Measurements from ENCODE around the gene KCNG2. TPM values are rescaled to one million over a fixed set of nuclear protein-coding genes. Genes with fewer than 3 reads are reported as not detected.
A peak's percentile ranks its signal among the peaks of the same experiment; 100 is the strongest.

The KCNG2 gene
- total and polyA plus RNA-seq, 2 experiments from 2014 or later, result 0.13 to 0.52 TPM

DNA sequence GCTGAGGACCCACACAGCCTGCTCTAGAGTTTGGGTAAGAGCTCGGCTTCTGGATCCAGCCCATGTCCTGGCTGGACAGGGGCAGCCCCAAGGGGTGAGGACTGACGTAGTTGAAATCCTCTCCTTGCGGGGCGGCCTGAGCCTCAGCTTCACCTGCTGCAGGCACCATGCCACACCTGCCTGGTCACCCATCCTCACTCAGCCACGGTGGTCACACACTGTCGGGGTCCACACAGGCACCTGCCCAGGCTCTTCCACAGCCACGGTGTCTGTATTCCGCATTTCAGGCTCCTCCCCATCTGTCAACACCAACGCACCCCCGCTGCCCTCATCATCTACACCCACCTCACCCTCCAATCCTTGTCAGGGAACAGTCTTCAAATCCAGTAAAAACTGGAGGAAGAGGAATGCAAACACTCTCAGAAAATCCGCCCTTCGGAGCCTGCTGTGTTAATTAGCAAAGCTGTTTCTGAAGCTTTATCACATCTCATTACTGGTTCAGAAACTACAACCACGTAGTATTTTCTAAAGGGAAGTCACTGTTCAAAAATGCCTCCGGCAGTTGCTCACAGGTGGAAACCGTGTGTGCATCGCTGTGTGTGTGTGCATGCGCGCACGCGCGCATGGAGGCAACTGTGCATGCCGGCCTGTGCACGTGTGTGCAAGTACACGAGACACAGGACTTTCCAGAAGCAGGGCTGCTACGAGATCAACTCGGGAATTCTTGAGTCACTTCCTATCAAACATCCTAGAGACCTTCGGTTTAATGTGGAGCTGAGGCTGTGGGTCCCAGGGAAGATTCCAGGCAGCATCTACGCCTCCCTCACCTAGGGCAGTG lies 115.5 kb downstream of the KCNG2 start:
- DNase-seq (ENCODE audit: low spot score), result no peak
- peaks cover 18% of the 10 kb centered on the region for H3K4me1 Mint-ChIP-seq

More for the DNA sequence above, 115.5 kb downstream of the KCNG2 start:
- no peak for ATAC-seq
- Mint-ChIP-seq H3K4me3 (peak overlapping the region; percentile 3; the same call in 1 of the 3 replicates), H3K36me3 (ENCODE audit: low read depth) (peaks cover 9% of the 10 kb centered on the region; the same call in 2 of the 3 replicates), H3K27ac (no peak overlapping the region), H3K9me3 (peaks cover 5% of the 10 kb centered on the region; the same call in 1 of the 3 replicates), H3K27me3 (ENCODE audit: insufficient read depth, low read depth, poor library complexity) (peaks cover 16% of the 10 kb centered on the region)
- no peaks in the 10 kb centered on the region for H3K36me3 ChIP-seq (ENCODE audit: insufficient read depth)
- no peak overlapping the region for H3K27ac ChIP-seq (ENCODE audit: low read depth)
- H3F3A ChIP-seq (replicated peaks; ENCODE audit: low read depth), result no peaks in the 10 kb centered on the region
- H3K79me2 ChIP-seq (replicated peaks; ENCODE audit: insufficient read depth), result no peaks in the 10 kb centered on the region
- no peak overlapping the region for H3K4me2 ChIP-seq
- H2AFZ ChIP-seq, result no peak overlapping the region
- H3K4me3 ChIP-seq, result no peak overlapping the region
- TF ChIP-seq, protein P1, sequence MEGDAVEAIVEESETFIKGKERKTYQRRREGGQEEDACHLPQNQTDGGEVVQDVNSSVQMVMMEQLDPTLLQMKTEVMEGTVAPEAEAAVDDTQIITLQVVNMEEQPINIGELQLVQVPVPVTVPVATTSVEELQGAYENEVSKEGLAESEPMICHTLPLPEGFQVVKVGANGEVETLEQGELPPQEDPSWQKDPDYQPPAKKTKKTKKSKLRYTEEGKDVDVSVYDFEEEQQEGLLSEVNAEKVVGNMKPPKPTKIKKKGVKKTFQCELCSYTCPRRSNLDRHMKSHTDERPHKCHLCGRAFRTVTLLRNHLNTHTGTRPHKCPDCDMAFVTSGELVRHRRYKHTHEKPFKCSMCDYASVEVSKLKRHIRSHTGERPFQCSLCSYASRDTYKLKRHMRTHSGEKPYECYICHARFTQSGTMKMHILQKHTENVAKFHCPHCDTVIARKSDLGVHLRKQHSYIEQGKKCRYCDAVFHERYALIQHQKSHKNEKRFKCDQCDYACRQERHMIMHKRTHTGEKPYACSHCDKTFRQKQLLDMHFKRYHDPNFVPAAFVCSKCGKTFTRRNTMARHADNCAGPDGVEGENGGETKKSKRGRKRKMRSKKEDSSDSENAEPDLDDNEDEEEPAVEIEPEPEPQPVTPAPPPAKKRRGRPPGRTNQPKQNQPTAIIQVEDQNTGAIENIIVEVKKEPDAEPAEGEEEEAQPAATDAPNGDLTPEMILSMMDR (conservative IDR thresholded peaks at IDR 0.05; ENCODE audit: low read depth in 2 of 2), result no peak
- TF ChIP-seq NANOG (IDR thresholded peaks at IDR 0.05; ENCODE audit: borderline replicate concordance), result no peak
- TF ChIP-seq, protein P2, sequence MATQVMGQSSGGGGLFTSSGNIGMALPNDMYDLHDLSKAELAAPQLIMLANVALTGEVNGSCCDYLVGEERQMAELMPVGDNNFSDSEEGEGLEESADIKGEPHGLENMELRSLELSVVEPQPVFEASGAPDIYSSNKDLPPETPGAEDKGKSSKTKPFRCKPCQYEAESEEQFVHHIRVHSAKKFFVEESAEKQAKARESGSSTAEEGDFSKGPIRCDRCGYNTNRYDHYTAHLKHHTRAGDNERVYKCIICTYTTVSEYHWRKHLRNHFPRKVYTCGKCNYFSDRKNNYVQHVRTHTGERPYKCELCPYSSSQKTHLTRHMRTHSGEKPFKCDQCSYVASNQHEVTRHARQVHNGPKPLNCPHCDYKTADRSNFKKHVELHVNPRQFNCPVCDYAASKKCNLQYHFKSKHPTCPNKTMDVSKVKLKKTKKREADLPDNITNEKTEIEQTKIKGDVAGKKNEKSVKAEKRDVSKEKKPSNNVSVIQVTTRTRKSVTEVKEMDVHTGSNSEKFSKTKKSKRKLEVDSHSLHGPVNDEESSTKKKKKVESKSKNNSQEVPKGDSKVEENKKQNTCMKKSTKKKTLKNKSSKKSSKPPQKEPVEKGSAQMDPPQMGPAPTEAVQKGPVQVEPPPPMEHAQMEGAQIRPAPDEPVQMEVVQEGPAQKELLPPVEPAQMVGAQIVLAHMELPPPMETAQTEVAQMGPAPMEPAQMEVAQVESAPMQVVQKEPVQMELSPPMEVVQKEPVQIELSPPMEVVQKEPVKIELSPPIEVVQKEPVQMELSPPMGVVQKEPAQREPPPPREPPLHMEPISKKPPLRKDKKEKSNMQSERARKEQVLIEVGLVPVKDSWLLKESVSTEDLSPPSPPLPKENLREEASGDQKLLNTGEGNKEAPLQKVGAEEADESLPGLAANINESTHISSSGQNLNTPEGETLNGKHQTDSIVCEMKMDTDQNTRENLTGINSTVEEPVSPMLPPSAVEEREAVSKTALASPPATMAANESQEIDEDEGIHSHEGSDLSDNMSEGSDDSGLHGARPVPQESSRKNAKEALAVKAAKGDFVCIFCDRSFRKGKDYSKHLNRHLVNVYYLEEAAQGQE (IDR thresholded peaks at IDR 0.05; ENCODE audit: unreplicated experiment), result no peak
- no peak for TF ChIP-seq ZNF114 (CRISPR knock-in tag; IDR thresholded peaks at IDR 0.05)
- TF ChIP-seq ZNF331 (CRISPR knock-in tag; IDR thresholded peaks at IDR 0.05; ENCODE audit: low read depth), result no peak
- TF ChIP-seq EZH2 (IDR thresholded peaks at IDR 0.05; ENCODE audit: low read depth, unreplicated experiment), result no peak
- TF ChIP-seq EZH2phosphoT487 (IDR thresholded peaks at IDR 0.05; ENCODE audit: unreplicated experiment), result no peak
- TF ChIP-seq CREB1 (CRISPR knock-in tag; IDR thresholded peaks at IDR 0.05; ENCODE audit: low read depth), result no peak
- TF ChIP-seq POLR2AphosphoS5 (IDR thresholded peaks at IDR 0.05; ENCODE audit: low read depth), result no peak
- TF ChIP-seq, protein P3, sequence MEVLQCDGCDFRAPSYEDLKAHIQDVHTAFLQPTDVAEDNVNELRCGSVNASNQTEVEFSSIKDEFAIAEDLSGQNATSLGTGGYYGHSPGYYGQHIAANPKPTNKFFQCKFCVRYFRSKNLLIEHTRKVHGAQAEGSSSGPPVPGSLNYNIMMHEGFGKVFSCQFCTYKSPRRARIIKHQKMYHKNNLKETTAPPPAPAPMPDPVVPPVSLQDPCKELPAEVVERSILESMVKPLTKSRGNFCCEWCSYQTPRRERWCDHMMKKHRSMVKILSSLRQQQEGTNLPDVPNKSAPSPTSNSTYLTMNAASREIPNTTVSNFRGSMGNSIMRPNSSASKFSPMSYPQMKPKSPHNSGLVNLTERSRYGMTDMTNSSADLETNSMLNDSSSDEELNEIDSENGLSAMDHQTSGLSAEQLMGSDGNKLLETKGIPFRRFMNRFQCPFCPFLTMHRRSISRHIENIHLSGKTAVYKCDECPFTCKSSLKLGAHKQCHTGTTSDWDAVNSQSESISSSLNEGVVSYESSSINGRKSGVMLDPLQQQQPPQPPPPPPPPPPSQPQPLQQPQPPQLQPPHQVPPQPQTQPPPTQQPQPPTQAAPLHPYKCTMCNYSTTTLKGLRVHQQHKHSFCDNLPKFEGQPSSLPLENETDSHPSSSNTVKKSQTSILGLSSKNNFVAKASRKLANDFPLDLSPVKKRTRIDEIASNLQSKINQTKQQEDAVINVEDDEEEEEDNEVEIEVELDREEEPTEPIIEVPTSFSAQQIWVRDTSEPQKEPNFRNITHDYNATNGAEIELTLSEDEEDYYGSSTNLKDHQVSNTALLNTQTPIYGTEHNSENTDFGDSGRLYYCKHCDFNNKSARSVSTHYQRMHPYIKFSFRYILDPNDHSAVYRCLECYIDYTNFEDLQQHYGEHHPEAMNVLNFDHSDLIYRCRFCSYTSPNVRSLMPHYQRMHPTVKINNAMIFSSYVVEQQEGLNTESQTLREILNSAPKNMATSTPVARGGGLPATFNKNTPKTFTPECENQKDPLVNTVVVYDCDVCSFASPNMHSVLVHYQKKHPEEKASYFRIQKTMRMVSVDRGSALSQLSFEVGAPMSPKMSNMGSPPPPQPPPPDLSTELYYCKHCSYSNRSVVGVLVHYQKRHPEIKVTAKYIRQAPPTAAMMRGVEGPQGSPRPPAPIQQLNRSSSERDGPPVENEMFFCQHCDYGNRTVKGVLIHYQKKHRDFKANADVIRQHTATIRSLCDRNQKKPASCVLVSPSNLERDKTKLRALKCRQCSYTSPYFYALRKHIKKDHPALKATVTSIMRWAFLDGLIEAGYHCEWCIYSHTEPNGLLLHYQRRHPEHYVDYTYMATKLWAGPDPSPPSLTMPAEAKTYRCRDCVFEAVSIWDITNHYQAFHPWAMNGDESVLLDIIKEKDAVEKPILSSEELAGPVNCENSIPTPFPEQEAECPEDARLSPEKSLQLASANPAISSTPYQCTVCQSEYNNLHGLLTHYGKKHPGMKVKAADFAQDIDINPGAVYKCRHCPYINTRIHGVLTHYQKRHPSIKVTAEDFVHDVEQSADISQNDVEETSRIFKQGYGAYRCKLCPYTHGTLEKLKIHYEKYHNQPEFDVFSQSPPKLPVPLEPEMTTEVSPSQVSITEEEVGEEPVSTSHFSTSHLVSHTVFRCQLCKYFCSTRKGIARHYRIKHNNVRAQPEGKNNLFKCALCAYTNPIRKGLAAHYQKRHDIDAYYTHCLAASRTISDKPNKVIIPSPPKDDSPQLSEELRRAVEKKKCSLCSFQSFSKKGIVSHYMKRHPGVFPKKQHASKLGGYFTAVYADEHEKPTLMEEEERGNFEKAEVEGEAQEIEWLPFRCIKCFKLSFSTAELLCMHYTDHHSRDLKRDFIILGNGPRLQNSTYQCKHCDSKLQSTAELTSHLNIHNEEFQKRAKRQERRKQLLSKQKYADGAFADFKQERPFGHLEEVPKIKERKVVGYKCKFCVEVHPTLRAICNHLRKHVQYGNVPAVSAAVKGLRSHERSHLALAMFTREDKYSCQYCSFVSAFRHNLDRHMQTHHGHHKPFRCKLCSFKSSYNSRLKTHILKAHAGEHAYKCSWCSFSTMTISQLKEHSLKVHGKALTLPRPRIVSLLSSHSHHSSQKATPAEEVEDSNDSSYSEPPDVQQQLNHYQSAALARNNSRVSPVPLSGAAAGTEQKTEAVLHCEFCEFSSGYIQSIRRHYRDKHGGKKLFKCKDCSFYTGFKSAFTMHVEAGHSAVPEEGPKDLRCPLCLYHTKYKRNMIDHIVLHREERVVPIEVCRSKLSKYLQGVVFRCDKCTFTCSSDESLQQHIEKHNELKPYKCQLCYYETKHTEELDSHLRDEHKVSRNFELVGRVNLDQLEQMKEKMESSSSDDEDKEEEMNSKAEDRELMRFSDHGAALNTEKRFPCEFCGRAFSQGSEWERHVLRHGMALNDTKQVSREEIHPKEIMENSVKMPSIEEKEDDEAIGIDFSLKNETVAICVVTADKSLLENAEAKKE (CRISPR knock-in tag; IDR thresholded peaks at IDR 0.05), result no peak
- TF ChIP-seq, protein P4, sequence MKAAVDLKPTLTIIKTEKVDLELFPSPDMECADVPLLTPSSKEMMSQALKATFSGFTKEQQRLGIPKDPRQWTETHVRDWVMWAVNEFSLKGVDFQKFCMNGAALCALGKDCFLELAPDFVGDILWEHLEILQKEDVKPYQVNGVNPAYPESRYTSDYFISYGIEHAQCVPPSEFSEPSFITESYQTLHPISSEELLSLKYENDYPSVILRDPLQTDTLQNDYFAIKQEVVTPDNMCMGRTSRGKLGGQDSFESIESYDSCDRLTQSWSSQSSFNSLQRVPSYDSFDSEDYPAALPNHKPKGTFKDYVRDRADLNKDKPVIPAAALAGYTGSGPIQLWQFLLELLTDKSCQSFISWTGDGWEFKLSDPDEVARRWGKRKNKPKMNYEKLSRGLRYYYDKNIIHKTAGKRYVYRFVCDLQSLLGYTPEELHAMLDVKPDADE (IDR thresholded peaks at IDR 0.05), result no peak
- TF ChIP-seq JUNB (IDR thresholded peaks at IDR 0.05; ENCODE audit: unreplicated experiment), result no peak
- no peak for TF ChIP-seq STAT1 (IDR thresholded peaks at IDR 0.05; ENCODE audit: unreplicated experiment)
- H4K20me1 ChIP-seq (replicated peaks; ENCODE audit: insufficient read depth), result no peaks in the 10 kb centered on the region
- no peaks in the 10 kb centered on the region for H3K9me2 ChIP-seq (ENCODE audit: insufficient read depth)
- H3K4me1 ChIP-seq (ENCODE audit: insufficient read depth), result no peaks in the 10 kb centered on the region
- no peaks in the 10 kb centered on the region for H3K27me3 ChIP-seq (ENCODE audit: insufficient read depth)

Data from GM23338 (cell line).